ENCODE results near the gene TUG1. TPM values are rescaled to one million over a fixed set of nuclear protein-coding genes. Genes with fewer than 3 reads are reported as not detected.

The TUG1 gene
- 26.1 to 35.2 TPM (median 28.5 TPM) in 5 replicates for total RNA-seq (2022; extraction: Qiagen RNA extraction; ENCODE audit: low read depth)

GRCh38 chr22:30968924-30969531 is at the start of gene TUG1:
TUG1 (plus strand) TSS chr22:30969265.

GRCh38 chr22:30968015-30968923 is 796 bp upstream of the TUG1 start, which contains the start of gene MORC2:
MORC2 (minus strand) TSS chr22:30968774; CDS start chr22:30967889, 885 bp downstream.

Other genes with a start within 250 kb of the TUG1 start
- gene MORC2, start 491 bp upstream of the TUG1 start, total RNA-seq (2022; extraction: Qiagen RNA extraction; ENCODE audit: low read depth) = 14.0 to 17.1 TPM (median 16.2 TPM) in 5 replicates
- 29.1 to 41.2 TPM (median 31.1 TPM) in 5 replicates for gene SMTN, start 112.1 kb downstream of the TUG1 start, total RNA-seq (2022; extraction: Qiagen RNA extraction; ENCODE audit: low read depth)
- 65.4 to 80.2 TPM (median 77.0 TPM) in 5 replicates for gene SELENOM, start 138.3 kb downstream of the TUG1 start, total RNA-seq (2022; extraction: Qiagen RNA extraction; ENCODE audit: low read depth)
- gene INPP5J, start 153.7 kb downstream of the TUG1 start, total RNA-seq (2022; extraction: Qiagen RNA extraction; ENCODE audit: low read depth) = 0.47 to 0.86 TPM (median 0.72 TPM) in 5 replicates
- not detected in 5 replicates for gene PLA2G3, start 171.2 kb downstream of the TUG1 start, total RNA-seq (2022; extraction: Qiagen RNA extraction; ENCODE audit: low read depth)
- 22.6 to 26.1 TPM (median 23.1 TPM) in 5 replicates for gene RNF185, start 190.9 kb downstream of the TUG1 start, total RNA-seq (2022; extraction: Qiagen RNA extraction; ENCODE audit: low read depth)
- 6.6 to 8.6 TPM (median 7.7 TPM) in 5 replicates for gene LIMK2, start 243.0 kb downstream of the TUG1 start, total RNA-seq (2022; extraction: Qiagen RNA extraction; ENCODE audit: low read depth)

All from A549 treated with CpdA at 1 μM for 4 hours (cell line).